Trophoblast cell (in vitro differentiated cells and primary cell): ENCODE measurements around the gene ICE2.
"Not testable (repeated sequence)": the region's sequence is repeated elsewhere in the genome, so short reads cannot be mapped to it uniquely, and the experiment has no call there.

Experiments
- DNase-seq, 2 donors: peaks; one replicate each; pipeline ENCODE4 v3.0.0-alpha.2; 2016
- H2AFZ ChIP-seq: 2 replicates; pipeline ENCODE4 v1.6.1; 2013; ENCODE audit warnings: low read length, moderate library complexity, mild to moderate bottlenecking; ENCODE audit not compliant: insufficient read depth, poor library complexity
- H2AK5ac ChIP-seq: 2 replicates; pipeline ENCODE4 v1.6.1; 2013; ENCODE audit warnings: mild to moderate bottlenecking, low read length
- H2BK120ac ChIP-seq: 2 replicates; pipeline ENCODE4 v1.6.1; 2013; ENCODE audit warnings: low read length, mild to moderate bottlenecking, moderate library complexity; ENCODE audit not compliant: insufficient read depth, poor library complexity
- H2BK12ac ChIP-seq: 2 replicates; pipeline ENCODE4 v1.6.1; 2013; ENCODE audit warnings: mild to moderate bottlenecking, low read length, moderate library complexity
- H2BK5ac ChIP-seq: 2 replicates; pipeline ENCODE4 v1.6.1; 2013; ENCODE audit warnings: low read length, low read depth, moderate library complexity, mild to moderate bottlenecking; ENCODE audit not compliant: poor library complexity
- H3K14ac ChIP-seq: 2 replicates; pipeline ENCODE4 v1.6.1; 2013; ENCODE audit warnings: mild to moderate bottlenecking, low read length
- H3K18ac ChIP-seq: 2 replicates; pipeline ENCODE4 v1.6.1; 2013; ENCODE audit warnings: mild to moderate bottlenecking, low read length
- H3K23ac ChIP-seq: 2 replicates; pipeline ENCODE4 v1.6.1; 2013; ENCODE audit warnings: low read length
- H3K27ac ChIP-seq: 2 replicates; pipeline ENCODE4 v1.5.1; 2013; ENCODE audit warnings: low read depth, mild to moderate bottlenecking, inconsistent platforms, low read length, moderate library complexity
- H3K27me3 ChIP-seq: 2 replicates; pipeline ENCODE4 v1.6.1; 2013; ENCODE audit warnings: inconsistent platforms, mild to moderate bottlenecking, low read length, moderate library complexity; ENCODE audit not compliant: insufficient read depth
- H3K36me3 ChIP-seq, 2 experiments: 1 replicate in 1 of 2; 2 replicates in 1 of 2; pipeline ENCODE4 v1.6.1; 2013; ENCODE audit warnings: low read length in 2 of 2, mild to moderate bottlenecking in 2 of 2, moderate library complexity in 1 of 2; ENCODE audit not compliant: insufficient read depth in 2 of 2, control insufficient read depth in 1 of 2
- H3K4ac ChIP-seq: 2 replicates; pipeline ENCODE4 v1.6.1; 2013; ENCODE audit warnings: low read depth, mild to moderate bottlenecking, low read length, moderate library complexity
- H3K4me1 ChIP-seq, 2 experiments: 1 replicate in 1 of 2; 2 replicates in 1 of 2; pipeline ENCODE4 v1.6.1; 2013; ENCODE audit warnings: low read length in 2 of 2, mild to moderate bottlenecking in 2 of 2, moderate library complexity in 1 of 2; ENCODE audit not compliant: insufficient read depth in 2 of 2, control insufficient read depth in 1 of 2
- H3K4me2 ChIP-seq: 2 replicates; pipeline ENCODE4 v1.6.1; 2013; ENCODE audit warnings: inconsistent platforms, mild to moderate bottlenecking, low read length, moderate library complexity
- H3K4me3 ChIP-seq: 2 replicates; pipeline ENCODE4 v1.5.1; 2013; ENCODE audit warnings: mild to moderate bottlenecking, low read depth, low read length, inconsistent platforms
- H3K79me1 ChIP-seq: one replicate; pipeline ENCODE4 v1.6.1; 2013; ENCODE audit warnings: low read length
- H3K79me2 ChIP-seq: 2 replicates; pipeline ENCODE4 v1.6.1; 2013; ENCODE audit warnings: low read length, mild to moderate bottlenecking; ENCODE audit not compliant: control insufficient read depth, insufficient read depth, poor library complexity
- H3K9ac ChIP-seq: 2 replicates; pipeline ENCODE4 v1.6.1; 2013; ENCODE audit warnings: mild to moderate bottlenecking, low read length
- H3K9me3 ChIP-seq: 2 replicates; pipeline ENCODE4 v1.6.1; 2013; ENCODE audit warnings: low read depth, mild to moderate bottlenecking, control low read depth, inconsistent platforms, low read length; ENCODE audit not compliant: insufficient read depth
- H4K12ac ChIP-seq: 2 replicates; pipeline ENCODE4 v1.6.1; 2013; ENCODE audit warnings: low read depth, mild to moderate bottlenecking, low read length, moderate library complexity
- H4K8ac ChIP-seq: 2 replicates; pipeline ENCODE4 v1.6.1; 2013; ENCODE audit warnings: low read depth, mild to moderate bottlenecking, low read length, moderate library complexity
- H4K91ac ChIP-seq: one replicate; pipeline ENCODE4 v1.6.1; 2013; ENCODE audit warnings: low read depth, mild to moderate bottlenecking, low read length, moderate library complexity
- WGBS: extraction: QIAGEN DNeasy Blood & Tissue Kit; methylation state at CpG from one replicate; pipeline ENCODE4 v1.1.7; 2013; ENCODE audit warnings: missing lambda C conversion rate; ENCODE audit not compliant: insufficient read length, insufficient coverage; ENCODE audit errors: extremely low coverage; 5-methylcytosine and 5-hydroxymethylcytosine counted together

ICE2 gene

GRCh38 chr15:60414016-60414682 lies 64.8 kb downstream of the ICE2 start:
- Histone ChIP-seq H2BK5ac (no peak overlapping the region), H3K4me1 (peaks cover 0 to 2% of the 10 kb centered on the region in 2 experiments), H3K4me2 (no peak overlapping the region), H2BK120ac (no peak overlapping the region), H3K36me3 (no peaks in the 10 kb centered on the region), H3K27me3 (no peaks in the 10 kb centered on the region), H3K4me3 (no peak overlapping the region), H3K79me1 (no peaks in the 10 kb centered on the region), H2AK5ac (no peak overlapping the region), H2BK12ac (no peak overlapping the region), H2AFZ (no peak overlapping the region), H4K8ac (no peak overlapping the region), H3K4ac (no peak overlapping the region), H3K18ac (no peak overlapping the region), H3K79me2 (no peaks in the 10 kb centered on the region), H3K9ac (no peak overlapping the region), H4K91ac (no peak overlapping the region), H3K23ac (no peak overlapping the region), H3K27ac (no peak overlapping the region), H4K12ac (no peak overlapping the region), H3K9me3 (no peaks in the 10 kb centered on the region), H3K14ac (no peak overlapping the region)
- DNase-seq: peak in 1 of 2 donors; percentile 52
- no CpG with 5 or more reads among the region's 10 CpGs for WGBS

DNA sequence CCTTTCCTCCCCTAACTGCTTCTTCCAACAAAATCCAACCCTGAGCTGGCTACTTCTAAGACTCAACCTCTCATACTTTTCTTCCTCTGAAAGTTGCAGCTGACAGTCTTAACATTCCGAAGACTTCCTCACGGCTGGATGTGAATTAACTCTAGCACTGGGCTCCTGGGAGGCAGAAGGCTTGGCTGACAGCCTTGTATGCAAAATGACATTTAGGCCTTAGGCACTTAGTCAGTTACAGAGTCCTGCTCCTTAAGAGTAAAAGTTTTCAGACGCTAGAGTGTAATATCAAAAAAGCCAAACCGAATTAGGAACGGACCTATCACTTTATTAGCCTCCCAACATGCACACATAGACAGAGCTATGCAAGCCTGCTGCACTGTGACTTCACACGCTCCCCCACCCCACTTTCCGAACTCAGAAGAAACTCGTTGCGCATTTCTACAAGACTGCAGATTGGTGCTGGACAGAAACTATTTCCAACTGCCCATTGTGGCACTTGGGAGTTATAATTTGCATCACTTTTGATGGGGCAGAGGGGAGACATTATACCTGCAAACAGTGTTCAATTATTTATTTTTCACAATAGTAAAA lies 65.6 kb downstream of the ICE2 start:
- no peak overlapping the region for H2BK5ac ChIP-seq
- no peaks in the 10 kb centered on the region for H3K36me3 ChIP-seq
- H3K14ac ChIP-seq: no peak overlapping the region
- no CpG with 5 or more reads among the region's 9 CpGs for WGBS
- no peaks in the 10 kb centered on the region for H3K79me1 ChIP-seq
- no peak overlapping the region for H4K8ac ChIP-seq
- H3K23ac ChIP-seq: no peak overlapping the region
- H4K91ac ChIP-seq: no peak overlapping the region
- H2AFZ ChIP-seq: no peak overlapping the region
- no peaks in the 10 kb centered on the region for H3K9me3 ChIP-seq
- no peak overlapping the region for H4K12ac ChIP-seq
- H2BK12ac ChIP-seq: no peak overlapping the region
- H2BK120ac ChIP-seq: no peak overlapping the region
- H3K9ac ChIP-seq: no peak overlapping the region
- no peak overlapping the region for H2AK5ac ChIP-seq
- peaks cover 0 to 2% of the 10 kb centered on the region in 2 experiments for H3K4me1 ChIP-seq
- peak in 1 of 2 donors; percentile 59 for DNase-seq
- no peak overlapping the region for H3K4me3 ChIP-seq
- H3K4me2 ChIP-seq: no peak overlapping the region
- no peaks in the 10 kb centered on the region for H3K27me3 ChIP-seq
- H3K27ac ChIP-seq: no peak overlapping the region
- H3K79me2 ChIP-seq: no peaks in the 10 kb centered on the region
- no peak overlapping the region for H3K4ac ChIP-seq
- no peak overlapping the region for H3K18ac ChIP-seq

- not testable (repeated sequence) for H2BK12ac ChIP-seq, H3K9me3 ChIP-seq, H3K4me2 ChIP-seq, H4K12ac ChIP-seq, H2AFZ ChIP-seq, H3K36me3 ChIP-seq, DNase-seq, H3K9ac ChIP-seq, H3K14ac ChIP-seq, H3K79me1 ChIP-seq, H3K18ac ChIP-seq, H3K27me3 ChIP-seq, H2AK5ac ChIP-seq, H3K4me1 ChIP-seq, H2BK5ac ChIP-seq, H3K27ac ChIP-seq, H3K4ac ChIP-seq, H3K4me3 ChIP-seq, H4K8ac ChIP-seq, H3K23ac ChIP-seq, H3K79me2 ChIP-seq, H2BK120ac ChIP-seq, H4K91ac ChIP-seq
- no CpG with 5 or more reads among the region's 21 CpGs for WGBS
These were observed 66.1 kb downstream of the ICE2 start for GRCh38 chr15:60412807-60413206.

GRCh38 chr15:60411774-60412425 lies 67.0 kb downstream of the ICE2 start:
- H4K8ac ChIP-seq: no peak overlapping the region
- no peak overlapping the region for H3K14ac ChIP-seq
- no peak overlapping the region for H3K4me3 ChIP-seq
- H3K79me1 ChIP-seq: no peaks in the 10 kb centered on the region
- H2BK5ac ChIP-seq: no peak overlapping the region
- no peaks in the 10 kb centered on the region for H3K9me3 ChIP-seq
- H2BK12ac ChIP-seq: no peak overlapping the region
- no peak overlapping the region for H3K4ac ChIP-seq
- no peaks in the 10 kb centered on the region for H3K36me3 ChIP-seq
- no peak overlapping the region for H3K27ac ChIP-seq
- WGBS: no CpG with 5 or more reads among the region's 9 CpGs
- H3K4me1 ChIP-seq: peaks cover 0 to 3% of the 10 kb centered on the region in 2 experiments
- H3K18ac ChIP-seq: no peak overlapping the region
- no peaks in the 10 kb centered on the region for H3K79me2 ChIP-seq
- no peak overlapping the region for H2AFZ ChIP-seq
- H4K12ac ChIP-seq: no peak overlapping the region
- no peak overlapping the region for H2AK5ac ChIP-seq
- no peak overlapping the region for H3K23ac ChIP-seq
- H2BK120ac ChIP-seq: no peak overlapping the region
- H3K27me3 ChIP-seq: no peaks in the 10 kb centered on the region
- H4K91ac ChIP-seq: no peak overlapping the region
- peak; percentile 78 to 91 for DNase-seq
- H3K4me2 ChIP-seq: no peak overlapping the region
- no peak overlapping the region for H3K9ac ChIP-seq
